Neural cell (in vitro differentiated cells): ENCODE results near the gene CRAT. TPM values are rescaled to one million over a fixed set of nuclear protein-coding genes. Genes with fewer than 3 reads are reported as not detected.

Experiments
- H2AFZ ChIP-seq: fragments of 200-600, 300-800 bp; sonication (generic), shearing (Covaris generic); 2 replicates; pipeline ENCODE4 v1.6.0; 2014; ENCODE audit warnings: low read depth, mild to moderate bottlenecking, antibody characterized with exemption, low read length, moderate library complexity
- H3F3A ChIP-seq: fragments of 200-600 bp; shearing (Covaris generic); 2 replicates; pipeline ENCODE4 v1.6.1; 2016; ENCODE audit warnings: mild to moderate bottlenecking, moderate library complexity, mixed read lengths, antibody characterized with exemption, low read length; ENCODE audit not compliant: insufficient read depth, poor library complexity, severe bottlenecking
- H3K27ac ChIP-seq: fragments of 200-600, 300-800 bp; sonication (generic), shearing (Covaris generic); 2 replicates; pipeline ENCODE4 v1.5.1; 2014; ENCODE audit warnings: mild to moderate bottlenecking, low read length, moderate library complexity
- H3K27me3 ChIP-seq: fragments of 300-800, 200-600 bp; sonication (generic), shearing (Covaris generic); 2 replicates; pipeline ENCODE4 v1.6.0; 2014; ENCODE audit warnings: mild to moderate bottlenecking, low read depth, low read length, moderate library complexity; ENCODE audit not compliant: insufficient read depth
- H3K36me3 ChIP-seq: fragments of 300-800, 200-600 bp; sonication (generic), shearing (Covaris generic); 2 replicates; pipeline ENCODE4 v1.5.1; 2014; ENCODE audit warnings: mild to moderate bottlenecking, antibody characterized with exemption, low read length, moderate library complexity; ENCODE audit not compliant: insufficient read depth
- H3K4me2 ChIP-seq: fragments of 300-800, 200-600 bp; sonication (generic), shearing (Covaris generic); 2 replicates; pipeline ENCODE4 v1.6.0; 2014; ENCODE audit warnings: mild to moderate bottlenecking, low read length
- H3K4me3 ChIP-seq: fragments of 300-800, 200-600 bp; sonication (generic), shearing (Covaris generic); 2 replicates; pipeline ENCODE4 v1.5.1; 2014; ENCODE audit warnings: mild to moderate bottlenecking, low read length, moderate library complexity
- H3K79me2 ChIP-seq: fragments of 200-600 bp; shearing (Covaris generic); replicated peaks from 2 replicates; pipeline ENCODE4 v1.6.0; 2014; ENCODE audit warnings: mild to moderate bottlenecking, low read length, moderate library complexity; ENCODE audit not compliant: insufficient read depth
- H3K9ac ChIP-seq: fragments of 300-800, 200-600 bp; sonication (generic), shearing (Covaris generic); 2 replicates; pipeline ENCODE4 v1.6.1; 2016; ENCODE audit warnings: mild to moderate bottlenecking, low read length, mixed read lengths
- H3K9me2 ChIP-seq: fragments of 200-600 bp; shearing (Covaris generic); 2 replicates; pipeline ENCODE4 v1.6.1; 2016; ENCODE audit warnings: mild to moderate bottlenecking, low read length, mixed read lengths; ENCODE audit not compliant: insufficient read depth
- H3K9me3 ChIP-seq: fragments of 200-600, 300-800 bp; sonication (generic), shearing (Covaris generic); 2 replicates; pipeline ENCODE4 v1.6.1; 2016; ENCODE audit warnings: mild to moderate bottlenecking, mixed run types, low read length, moderate library complexity, mixed read lengths
- H4K20me1 ChIP-seq: fragments of 200-600 bp; shearing (Covaris generic); 2 replicates; pipeline ENCODE4 v1.6.1; 2016; ENCODE audit warnings: mild to moderate bottlenecking, mixed run types; ENCODE audit not compliant: insufficient read depth
- CTCF ChIP-seq: fragments of 450-650 bp; IDR thresholded peaks from 2 replicates; pipeline ENCODE4 v1.5.1; 2014; ENCODE audit warnings: antibody characterized with exemption, mild to moderate bottlenecking, moderate library complexity; ENCODE audit not compliant: poor library complexity, severe bottlenecking
- EP300 ChIP-seq: fragments of 450-650 bp; conservative IDR thresholded peaks from 2 replicates; pipeline ENCODE4 v1.6.1; 2014; ENCODE audit warnings: antibody characterized with exemption, mild to moderate bottlenecking, moderate library complexity; ENCODE audit not compliant: poor library complexity, severe bottlenecking
- EZH2 ChIP-seq: fragments of 200-600, 300-800 bp; shearing (Covaris generic), sonication (generic); IDR thresholded peaks from 2 replicates; pipeline ENCODE4 v1.6.1; 2014; ENCODE audit warnings: antibody characterized with exemption, low read length, borderline replicate concordance, mild to moderate bottlenecking; ENCODE audit not compliant: insufficient read depth, poor library complexity, severe bottlenecking
- MXI1 ChIP-seq: fragments of 450-650 bp; conservative IDR thresholded peaks from 2 replicates; pipeline ENCODE4 v1.6.1; 2014; ENCODE audit warnings: antibody characterized with exemption, mild to moderate bottlenecking; ENCODE audit not compliant: poor library complexity, severe bottlenecking
- POLR2AphosphoS5 ChIP-seq: IDR thresholded peaks from 2 replicates; pipeline ENCODE4 v1.6.1; 2012
- RAD21 ChIP-seq: fragments of 450-650 bp; conservative IDR thresholded peaks from 2 replicates; pipeline ENCODE4 v1.6.1; 2014; ENCODE audit warnings: antibody characterized with exemption, mild to moderate bottlenecking, moderate library complexity
- SMC3 ChIP-seq: fragments of 450-650 bp; conservative IDR thresholded peaks from 2 replicates; pipeline ENCODE4 v1.6.1; 2014; ENCODE audit warnings: antibody characterized with exemption, mild to moderate bottlenecking, moderate library complexity; ENCODE audit not compliant: poor library complexity
- TAF1 ChIP-seq: IDR thresholded peaks from 2 replicates; pipeline ENCODE4 v1.6.1; 2012; ENCODE audit warnings: low read depth
- polyA plus RNA-seq: library from polyadenylated mRNA; depleted of rRNA; stranded (reverse); fragments of >200 nt; gene quantifications from 2 replicates; pipeline ENCODE4 v1.2.3, GENCODE V29; 2014
- TF ChIP-seq, protein P1 (sequence below): IDR thresholded peaks from 2 replicates; pipeline ENCODE4 v1.6.1; 2012; ENCODE audit warnings: borderline replicate concordance

CRAT gene
- polyA plus RNA-seq, 1 donor from 2014 or later: 14.3 TPM

GRCh38 chr9:129075996-129076639, 34.5 kb downstream of the CRAT start:
- no peaks in the 10 kb centered on the region for H3K9me2 ChIP-seq
- H3K27ac ChIP-seq: no peak overlapping the region
- TF ChIP-seq SMC3: no peak
- TF ChIP-seq, protein P1, sequence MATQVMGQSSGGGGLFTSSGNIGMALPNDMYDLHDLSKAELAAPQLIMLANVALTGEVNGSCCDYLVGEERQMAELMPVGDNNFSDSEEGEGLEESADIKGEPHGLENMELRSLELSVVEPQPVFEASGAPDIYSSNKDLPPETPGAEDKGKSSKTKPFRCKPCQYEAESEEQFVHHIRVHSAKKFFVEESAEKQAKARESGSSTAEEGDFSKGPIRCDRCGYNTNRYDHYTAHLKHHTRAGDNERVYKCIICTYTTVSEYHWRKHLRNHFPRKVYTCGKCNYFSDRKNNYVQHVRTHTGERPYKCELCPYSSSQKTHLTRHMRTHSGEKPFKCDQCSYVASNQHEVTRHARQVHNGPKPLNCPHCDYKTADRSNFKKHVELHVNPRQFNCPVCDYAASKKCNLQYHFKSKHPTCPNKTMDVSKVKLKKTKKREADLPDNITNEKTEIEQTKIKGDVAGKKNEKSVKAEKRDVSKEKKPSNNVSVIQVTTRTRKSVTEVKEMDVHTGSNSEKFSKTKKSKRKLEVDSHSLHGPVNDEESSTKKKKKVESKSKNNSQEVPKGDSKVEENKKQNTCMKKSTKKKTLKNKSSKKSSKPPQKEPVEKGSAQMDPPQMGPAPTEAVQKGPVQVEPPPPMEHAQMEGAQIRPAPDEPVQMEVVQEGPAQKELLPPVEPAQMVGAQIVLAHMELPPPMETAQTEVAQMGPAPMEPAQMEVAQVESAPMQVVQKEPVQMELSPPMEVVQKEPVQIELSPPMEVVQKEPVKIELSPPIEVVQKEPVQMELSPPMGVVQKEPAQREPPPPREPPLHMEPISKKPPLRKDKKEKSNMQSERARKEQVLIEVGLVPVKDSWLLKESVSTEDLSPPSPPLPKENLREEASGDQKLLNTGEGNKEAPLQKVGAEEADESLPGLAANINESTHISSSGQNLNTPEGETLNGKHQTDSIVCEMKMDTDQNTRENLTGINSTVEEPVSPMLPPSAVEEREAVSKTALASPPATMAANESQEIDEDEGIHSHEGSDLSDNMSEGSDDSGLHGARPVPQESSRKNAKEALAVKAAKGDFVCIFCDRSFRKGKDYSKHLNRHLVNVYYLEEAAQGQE: no peak
- TF ChIP-seq RAD21: no peak
- TF ChIP-seq EP300: no peak
- TF ChIP-seq TAF1: no peak
- no peak for TF ChIP-seq EZH2
- TF ChIP-seq CTCF: no peak
- no peak for TF ChIP-seq MXI1
- TF ChIP-seq POLR2AphosphoS5: no peak
- no peak overlapping the region for H2AFZ ChIP-seq
- H3K4me3 ChIP-seq: no peak overlapping the region
- no peaks in the 10 kb centered on the region for H3K79me2 ChIP-seq
- no peaks in the 10 kb centered on the region for H3K27me3 ChIP-seq
- no peak overlapping the region for H3K4me2 ChIP-seq
- no peaks in the 10 kb centered on the region for H3K9me3 ChIP-seq
- no peaks in the 10 kb centered on the region for H4K20me1 ChIP-seq
- no peaks in the 10 kb centered on the region for H3K36me3 ChIP-seq
- H3K9ac ChIP-seq: no peak overlapping the region
- no peaks in the 10 kb centered on the region for H3F3A ChIP-seq

GRCh38 chr9:129074106-129074505, 36.5 kb downstream of the CRAT start:
- Histone ChIP-seq H4K20me1 (no peaks in the 10 kb centered on the region), H3K36me3 (no peaks in the 10 kb centered on the region), H3K27ac (no peak overlapping the region), H3K79me2 (no peaks in the 10 kb centered on the region), H3K9me2 (no peaks in the 10 kb centered on the region), H3K4me2 (no peak overlapping the region), H3K27me3 (no peaks in the 10 kb centered on the region), H2AFZ (no peak overlapping the region), H3F3A (no peaks in the 10 kb centered on the region), H3K4me3 (no peak overlapping the region), H3K9ac (no peak overlapping the region), H3K9me3 (no peaks in the 10 kb centered on the region)
- TF ChIP-seq MXI1 (no peak), POLR2AphosphoS5 (no peak), TAF1 (no peak), EP300 (no peak), EZH2 (no peak), CTCF (no peak), SMC3 (no peak), RAD21 (no peak)
- TF ChIP-seq, protein P1: no peak
